HG03066 (cell line): Measurements from ENCODE around the gene FEZF1.
"Not testable (repeated sequence)": the region's sequence is repeated elsewhere in the genome, so short reads cannot be mapped to it uniquely, and the experiment has no call there.

ENCODE experiments used
- ATAC-seq: cut with Tn5 transposase; IDR thresholded peaks from one replicate; pipeline ENCODE4 v1.9.1; 2021; ENCODE audit warnings: low read depth; ENCODE audit not compliant: unreplicated experiment

Gene FEZF1

GRCh38 chr7:122309421-122309820, 4.9 kb upstream of the FEZF1 start:
- no peak for ATAC-seq

GRCh38 chr7:122307228-122307621, 2.7 kb upstream of the FEZF1 start:
- no peak for ATAC-seq

- no peak for ATAC-seq
Observed at GRCh38 chr7:122306320-122307227, 2.0 kb upstream of the FEZF1 start.

- ATAC-seq: no peak
Observed at GRCh38 chr7:122305475-122306319, 1.1 kb upstream of the FEZF1 start.

- no peak for ATAC-seq
Observed at GRCh38 chr7:122304996-122305421, 459 bp upstream of the FEZF1 start.

- ATAC-seq: no peak
Observed at GRCh38 chr7:122303531-122304318, 825 bp downstream of the FEZF1 start.

GRCh38 chr7:122302761-122303530, 1.6 kb downstream of the FEZF1 start:
- ATAC-seq: no peak

GRCh38 chr7:122301858-122302760, 2.4 kb downstream of the FEZF1 start:
- no peak for ATAC-seq

- no peak for ATAC-seq
Observed at GRCh38 chr7:122300956-122301833, 3.4 kb downstream of the FEZF1 start.

GRCh38 chr7:122300211-122300932, 4.2 kb downstream of the FEZF1 start:
- no peak for ATAC-seq

GRCh38 chr7:122299624-122300210, 4.8 kb downstream of the FEZF1 start:
- ATAC-seq: no peak

GRCh38 chr7:122298618-122299017, 5.9 kb downstream of the FEZF1 start:
- ATAC-seq: no peak

GRCh38 chr7:122298131-122298530, 6.4 kb downstream of the FEZF1 start:
- ATAC-seq: no peak

GRCh38 chr7:122291189-122291588, 13.4 kb downstream of the FEZF1 start:
- ATAC-seq: no peak

- ATAC-seq: no peak
Observed at GRCh38 chr7:122290476-122290875, 14.1 kb downstream of the FEZF1 start.

GRCh38 chr7:122289426-122289825, 15.1 kb downstream of the FEZF1 start:
- ATAC-seq: no peak

- ATAC-seq: not testable (repeated sequence)
Observed at GRCh38 chr7:122284608-122285007, 19.9 kb downstream of the FEZF1 start.
